GM18526 (cell line): ENCODE results near the gene LINGO3.

Source experiments
- POLR2A ChIP-seq: IDR thresholded peaks from 3 replicates; pipeline ENCODE4 v1.6.1; 2011; ENCODE audit not compliant: insufficient read length; ENCODE audit errors: extremely low read depth

The LINGO3 gene

GRCh38 chr19:2286402-2287140 is 21.4 kb downstream of the LINGO3 start:
- no peak for TF ChIP-seq POLR2A

- no peak for TF ChIP-seq POLR2A
Observed at GRCh38 chr19:2283835-2284507, 24.0 kb downstream of the LINGO3 start.

GRCh38 chr19:2282862-2283237 is 25.1 kb downstream of the LINGO3 start:
- no peak for TF ChIP-seq POLR2A

- TF ChIP-seq POLR2A: no peak
Observed at GRCh38 chr19:2282062-2282861, 25.7 kb downstream of the LINGO3 start, which contains the start of gene PEAK3. TSS of gene PEAK3 (minus strand) at chr19:2282175. CDS start at chr19:2280931, 1,244 bp downstream.

- TF ChIP-seq POLR2A: no peak
Observed at GRCh38 chr19:2280633-2281264, 27.2 kb downstream of the LINGO3 start.

GRCh38 chr19:2278459-2279158 is 29.3 kb downstream of the LINGO3 start:
- TF ChIP-seq POLR2A: no peak

GRCh38 chr19:2277138-2277537 is 30.8 kb downstream of the LINGO3 start:
- TF ChIP-seq POLR2A: no peak

- TF ChIP-seq POLR2A: no peak
Observed at GRCh38 chr19:2276429-2276986, 31.4 kb downstream of the LINGO3 start.

GRCh38 chr19:2275588-2276428 is 32.1 kb downstream of the LINGO3 start:
- TF ChIP-seq POLR2A: no peak

- TF ChIP-seq POLR2A: no peak
Observed at GRCh38 chr19:2274931-2275535, 32.9 kb downstream of the LINGO3 start.

- TF ChIP-seq POLR2A: no peak
Observed at GRCh38 chr19:2274185-2274711, 33.7 kb downstream of the LINGO3 start.

GRCh38 chr19:2273356-2274184 is 34.4 kb downstream of the LINGO3 start:
- TF ChIP-seq POLR2A: no peak
